HG02943 (cell line): ENCODE data around the gene COPA.

Experiments used
- ATAC-seq: cut with Tn5 transposase; IDR thresholded peaks from one replicate; pipeline ENCODE4 v1.9.1; 2021; ENCODE audit warnings: mild to moderate bottlenecking, low read depth, moderate library complexity; ENCODE audit not compliant: unreplicated experiment

COPA gene

GRCh38 chr1:160363951-160364735 lies 21.1 kb upstream of the COPA start:
- ATAC-seq: no peak

GRCh38 chr1:160363010-160363409 lies 20.0 kb upstream of the COPA start:
- ATAC-seq: no peak

GRCh38 chr1:160362168-160362957 lies 19.3 kb upstream of the COPA start:
- no peak for ATAC-seq

DNA sequence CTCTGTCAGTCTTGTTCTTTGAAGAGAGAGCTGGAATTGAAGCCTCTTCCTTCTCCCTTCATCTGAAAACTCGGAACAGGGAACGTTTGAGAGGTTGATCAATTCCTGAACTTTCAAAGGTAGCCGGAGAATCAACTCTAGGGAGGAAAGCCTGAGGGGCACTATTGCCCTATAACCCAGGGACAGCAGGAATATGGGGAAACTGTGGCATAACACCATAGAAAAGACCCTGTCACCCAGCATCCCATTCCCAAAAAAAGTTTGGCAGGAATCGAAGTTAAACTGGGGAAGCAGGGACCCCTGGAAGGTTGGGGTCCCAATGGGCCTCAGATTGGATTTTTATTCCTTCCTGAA lies 18.7 kb upstream of the COPA start:
- no peak for ATAC-seq

DNA sequence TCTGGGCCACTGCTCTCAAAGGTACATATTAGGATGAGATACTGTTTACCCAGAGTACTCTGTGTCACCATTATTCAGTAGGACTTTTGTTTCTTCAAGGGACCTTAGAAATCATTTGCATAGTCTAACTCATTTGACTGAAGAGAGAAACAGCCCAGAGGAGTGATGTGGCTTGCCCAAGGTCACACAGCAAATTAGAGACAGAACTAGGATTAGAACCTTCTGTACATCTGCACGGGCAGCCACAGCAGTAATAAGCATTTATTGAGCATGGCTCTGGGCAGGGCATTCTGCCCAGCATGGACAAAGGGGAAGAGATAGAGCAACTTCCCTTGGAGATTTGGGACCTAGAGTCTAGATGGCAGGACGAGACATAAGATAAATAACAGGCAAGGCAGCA lies 18.1 kb upstream of the COPA start:
- ATAC-seq: no peak

GRCh38 chr1:160360227-160360695 lies 17.2 kb upstream of the COPA start:
- no peak for ATAC-seq

GRCh38 chr1:160359559-160360226 lies 16.6 kb upstream of the COPA start:
- no peak for ATAC-seq

DNA sequence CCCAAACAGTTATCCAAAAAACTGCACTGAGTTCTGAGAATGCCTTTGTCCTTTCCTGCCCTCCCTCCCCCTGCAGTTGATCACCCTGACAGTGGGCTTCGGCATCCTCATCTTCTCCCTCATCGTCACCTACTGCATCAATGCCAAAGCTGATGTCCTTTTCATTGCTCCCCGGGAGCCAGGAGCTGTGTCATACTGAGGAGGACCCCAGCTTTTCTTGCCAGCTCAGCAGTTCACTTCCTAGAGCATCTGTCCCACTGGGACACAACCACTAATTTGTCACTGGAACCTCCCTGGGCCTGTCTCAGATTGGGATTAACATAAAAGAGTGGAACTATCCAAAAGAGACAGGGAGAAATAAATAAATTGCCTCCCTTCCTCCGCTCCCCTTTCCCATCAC lies 15.0 kb upstream of the COPA start:
- ATAC-seq: no peak

GRCh38 chr1:160357286-160358002 lies 14.4 kb upstream of the COPA start:
- ATAC-seq: no peak

DNA sequence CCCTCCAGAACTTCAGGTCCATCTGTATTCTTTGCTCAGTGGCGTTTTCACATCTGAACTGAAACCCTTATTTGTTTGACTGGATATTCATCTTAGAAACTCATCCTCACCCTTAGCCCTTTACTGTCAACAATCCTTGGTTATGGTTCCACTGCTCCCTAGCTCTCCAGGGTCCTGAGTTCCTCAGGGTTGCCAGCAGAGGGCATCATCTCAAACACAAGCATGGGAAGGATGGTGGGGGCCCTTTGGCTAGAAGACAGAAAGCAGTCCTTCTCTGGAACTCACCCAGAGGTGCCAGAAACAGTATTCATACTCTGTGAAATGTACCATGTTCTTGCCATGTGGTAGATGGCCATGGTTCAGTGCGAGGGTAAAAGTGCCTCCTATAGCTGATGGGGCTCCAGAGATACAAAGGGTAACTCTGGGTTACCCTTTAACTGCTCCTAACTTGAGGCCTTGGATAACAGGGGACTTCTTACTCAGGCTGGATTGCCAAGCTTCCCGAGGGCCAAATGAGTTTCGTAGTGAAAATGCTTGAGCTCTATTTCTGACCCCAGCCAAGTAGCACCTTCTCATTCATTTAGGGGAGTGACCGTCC lies 11.4 kb upstream of the COPA start:
- no peak for ATAC-seq

- no peak for ATAC-seq
Measured at GRCh38 chr1:160353223-160353622, 10.2 kb upstream of the COPA start.

GRCh38 chr1:160352555-160352954 lies 9.5 kb upstream of the COPA start:
- no peak for ATAC-seq

DNA sequence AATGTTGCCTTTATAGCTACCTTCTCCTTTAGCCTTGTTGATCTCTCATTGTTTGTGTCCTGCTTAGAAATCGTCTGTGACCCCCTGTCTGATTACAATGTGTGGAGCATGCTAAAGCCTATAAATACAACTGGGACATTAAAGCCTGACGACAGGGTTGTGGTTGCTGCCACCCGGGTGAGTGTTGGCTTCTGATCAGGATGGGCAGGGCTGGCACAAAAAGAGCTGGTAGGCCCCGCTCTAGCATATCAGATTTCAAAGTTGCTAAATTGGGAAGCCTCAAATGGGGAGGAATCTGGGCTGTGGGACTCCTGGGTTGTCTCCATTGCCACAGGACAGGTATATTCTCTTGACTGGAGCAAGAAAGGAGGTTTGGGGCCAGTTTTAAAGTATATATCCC lies 8.6 kb upstream of the COPA start:
- no peak for ATAC-seq

- no peak for ATAC-seq
Measured at GRCh38 chr1:160346958-160347357, 3.9 kb upstream of the COPA start.

GRCh38 chr1:160346463-160346862 lies 3.4 kb upstream of the COPA start:
- no peak for ATAC-seq

DNA sequence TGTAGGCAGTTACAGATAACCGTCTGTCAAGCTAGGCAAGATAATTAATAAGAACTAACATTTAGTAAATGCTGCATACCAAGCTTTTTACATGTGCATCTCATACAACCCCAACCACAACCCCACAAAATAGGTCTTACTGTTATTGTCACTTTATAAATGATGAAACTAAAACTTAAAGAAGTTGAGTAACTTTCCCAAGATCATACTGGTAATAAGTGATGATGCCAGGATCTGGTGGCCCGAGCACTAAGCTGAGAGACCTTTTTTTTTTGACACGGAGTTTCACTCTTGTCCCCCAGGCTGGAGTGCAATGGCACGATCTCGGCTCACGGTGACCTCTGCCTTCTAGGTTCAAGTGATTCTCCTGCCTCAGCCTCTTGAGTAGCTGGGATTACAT lies 1.9 kb upstream of the COPA start:
- ATAC-seq: no peak

- ATAC-seq: no peak
Measured at GRCh38 chr1:160344241-160344640, 1.2 kb upstream of the COPA start.

DNA sequence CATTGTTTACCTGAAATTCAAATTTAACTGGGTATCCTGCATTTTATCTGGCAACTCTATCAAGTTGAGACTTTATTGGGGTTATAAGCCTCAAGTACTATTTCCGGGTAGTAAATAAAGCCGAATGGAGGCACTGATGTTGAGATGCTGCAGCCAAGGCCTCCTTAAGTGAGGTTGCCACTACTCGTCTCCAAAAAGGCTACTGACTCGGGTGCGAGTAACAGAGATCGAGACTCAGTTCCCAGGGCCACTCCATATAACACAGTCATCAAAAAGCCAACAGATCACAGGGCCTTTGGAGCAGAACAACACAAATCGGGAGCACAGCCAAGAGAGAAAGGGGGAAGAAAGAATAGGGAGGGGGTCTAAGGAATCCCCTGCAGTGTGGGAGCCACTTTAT lies 524 bp downstream of the COPA start:
- ATAC-seq: no peak

GRCh38 chr1:160340866-160341265 lies 2.2 kb downstream of the COPA start:
- ATAC-seq: no peak

GRCh38 chr1:160340146-160340545 lies 2.9 kb downstream of the COPA start:
- ATAC-seq: no peak
